Activated CD4-positive, alpha-beta T cell treated with anti-CD3 and anti-CD28 coated beads, Interleukin-10, Interleukin-2, amounts not matched to agents 100 ng/mL and 50 ng/mL, durations not matched to agents 16 hours and 8 hours (primary cell): ENCODE results near the gene MOSMO.
"Not testable (repeated sequence)": the region's sequence is repeated elsewhere in the genome, so short reads cannot be mapped to it uniquely, and the experiment has no call there.

Experiments
- DNase-seq: peaks from one replicate; pipeline ENCODE4 v3.0.0-alpha.2; 2020

MOSMO gene

GRCh38 chr16:22004341-22004740, 3.6 kb upstream of the MOSMO start:
- DNase-seq, result no peak

- no peak for DNase-seq
Measured at GRCh38 chr16:22005746-22006145, 2.2 kb upstream of the MOSMO start.

GRCh38 chr16:22006636-22007035, 1.3 kb upstream of the MOSMO start:
- DNase-seq, result no peak

GRCh38 chr16:22007159-22007508, 777 bp upstream of the MOSMO start:
- no peak for DNase-seq

- DNase-seq, result peak; percentile 28
Measured at GRCh38 chr16:22008215-22009059, 526 bp downstream of the MOSMO start.

- no peak for DNase-seq
Measured at GRCh38 chr16:22010902-22011301, 3.0 kb downstream of the MOSMO start.

GRCh38 chr16:22012241-22012640, 4.3 kb downstream of the MOSMO start:
- no peak for DNase-seq

- DNase-seq, result no peak
Measured at GRCh38 chr16:22013486-22013885, 5.6 kb downstream of the MOSMO start.

- DNase-seq, result no peak
Measured at GRCh38 chr16:22014271-22014873, 6.5 kb downstream of the MOSMO start.

GRCh38 chr16:22016927-22017326, 9.0 kb downstream of the MOSMO start:
- no peak for DNase-seq

- no peak for DNase-seq
Measured at GRCh38 chr16:22018559-22018958, 10.6 kb downstream of the MOSMO start.

- DNase-seq, result no peak
Measured at GRCh38 chr16:22022151-22022550, 14.2 kb downstream of the MOSMO start.

- DNase-seq, result no peak
Measured at GRCh38 chr16:22023505-22023904, 15.6 kb downstream of the MOSMO start.

- DNase-seq, result not testable (repeated sequence)
Measured at GRCh38 chr16:22024785-22025184, 16.9 kb downstream of the MOSMO start.

- no peak for DNase-seq
Measured at GRCh38 chr16:22027633-22028032, 19.7 kb downstream of the MOSMO start.

- DNase-seq, result no peak
Measured at GRCh38 chr16:22029632-22030031, 21.7 kb downstream of the MOSMO start.

- DNase-seq, result no peak
Measured at GRCh38 chr16:22030087-22030812, 22.3 kb downstream of the MOSMO start.

- no peak for DNase-seq
Measured at GRCh38 chr16:22031483-22032083, 23.7 kb downstream of the MOSMO start.

GRCh38 chr16:22034503-22034902, 26.6 kb downstream of the MOSMO start:
- DNase-seq, result no peak

- DNase-seq, result peak; percentile 51
Measured at GRCh38 chr16:22035153-22035552, 27.2 kb downstream of the MOSMO start.

GRCh38 chr16:22043882-22044281, 36.0 kb downstream of the MOSMO start:
- DNase-seq, result not testable (repeated sequence)

- not testable (repeated sequence) for DNase-seq
Measured at GRCh38 chr16:22045888-22046287, 38.0 kb downstream of the MOSMO start.

- DNase-seq, result no peak
Measured at GRCh38 chr16:22050963-22051362, 43.1 kb downstream of the MOSMO start.

GRCh38 chr16:22052980-22053379, 45.1 kb downstream of the MOSMO start:
- DNase-seq, result no peak
